Measurements from ENCODE around the gene PSMG3. TPM values are rescaled to one million over a fixed set of nuclear protein-coding genes. Genes with fewer than 3 reads are reported as not detected.

Gene PSMG3
- total RNA-seq, 1 donor from 2014 or later = 34.1 TPM

- intact Hi-C loops (cut with DNase I) = no loop called here
Measured at GRCh38 chr7:1548944-1549343, 20.9 kb downstream of the PSMG3 start.

GRCh38 chr7:1548438-1548831 is 21.4 kb downstream of the PSMG3 start:
- H3K27me3 ChIP-seq = no peaks in the 10 kb centered on the region
- peaks cover 12 to 19% of the 10 kb centered on the region in 2 donors for H3K36me3 ChIP-seq
- intact Hi-C loops (cut with DNase I) = no loop called here
- no peak for TF ChIP-seq CTCF (IDR thresholded peaks at IDR 0.05)
- no peak for DNase-seq (ENCODE audit: low spot score in 2 of 2)
- no peak overlapping the region for H3K4me3 ChIP-seq
- no peaks in the 10 kb centered on the region for H3K4me1 ChIP-seq
- no peak overlapping the region for H3K27ac ChIP-seq
- no peaks in the 10 kb centered on the region for H3K9me3 ChIP-seq

More at GRCh38 chr7:1548944-1549343, 20.9 kb downstream of the PSMG3 start:
- no peak for TF ChIP-seq CTCF (IDR thresholded peaks at IDR 0.05)
- H3K4me3 ChIP-seq = no peak overlapping the region
- no peaks in the 10 kb centered on the region for H3K27me3 ChIP-seq
- no peaks in the 10 kb centered on the region for H3K9me3 ChIP-seq
- no peak for DNase-seq (ENCODE audit: low spot score in 2 of 2)
- peaks cover 6 to 14% of the 10 kb centered on the region in 2 donors for H3K36me3 ChIP-seq
- H3K4me1 ChIP-seq = no peaks in the 10 kb centered on the region
- no peak overlapping the region for H3K27ac ChIP-seq

GRCh38 chr7:1547777-1548437 is 21.9 kb downstream of the PSMG3 start:
- Histone ChIP-seq H3K27ac (no peak overlapping the region), H3K4me3 (no peak overlapping the region), H3K9me3 (no peaks in the 10 kb centered on the region), H3K27me3 (no peaks in the 10 kb centered on the region), H3K4me1 (no peaks in the 10 kb centered on the region), H3K36me3 (peaks cover 15 to 24% of the 10 kb centered on the region in 2 donors)
- intact Hi-C loops (cut with DNase I) = no loop called here
- no peak for TF ChIP-seq CTCF (IDR thresholded peaks at IDR 0.05)
- DNase-seq (ENCODE audit: low spot score in 2 of 2) = no peak

- H3K27ac ChIP-seq = no peak overlapping the region
- no peaks in the 10 kb centered on the region for H3K4me1 ChIP-seq
- peaks cover 23 to 32% of the 10 kb centered on the region in 2 donors for H3K36me3 ChIP-seq
- no peaks in the 10 kb centered on the region for H3K9me3 ChIP-seq
- H3K27me3 ChIP-seq = no peaks in the 10 kb centered on the region
- no peak overlapping the region for H3K4me3 ChIP-seq
- DNase-seq (ENCODE audit: low spot score in 2 of 2) = no peak
- TF ChIP-seq CTCF (IDR thresholded peaks at IDR 0.05) = no peak
- intact Hi-C loops (cut with DNase I) = no loop called here
Measured at GRCh38 chr7:1546909-1547776, 22.7 kb downstream of the PSMG3 start.

- DNase-seq (ENCODE audit: low spot score in 2 of 2) = no peak
- Histone ChIP-seq H3K4me3 (no peak overlapping the region), H3K36me3 (peaks cover 29 to 39% of the 10 kb centered on the region in 2 donors), H3K27ac (no peak overlapping the region), H3K27me3 (no peaks in the 10 kb centered on the region), H3K4me1 (no peaks in the 10 kb centered on the region), H3K9me3 (no peaks in the 10 kb centered on the region)
- intact Hi-C loops (cut with DNase I) = no loop called here
- TF ChIP-seq CTCF (IDR thresholded peaks at IDR 0.05) = no peak
Measured at GRCh38 chr7:1546274-1546908, 23.4 kb downstream of the PSMG3 start.
